GM18870 (cell line): ENCODE data around the gene FPGS.
"Not testable (repeated sequence)": the region's sequence is repeated elsewhere in the genome, so short reads cannot be mapped to it uniquely, and the experiment has no call there.

Experiments used
- ATAC-seq: cut with Tn5 transposase; IDR thresholded peaks from one replicate; pipeline ENCODE4 v1.9.1; 2021; ENCODE audit warnings: moderate library complexity; ENCODE audit not compliant: unreplicated experiment

FPGS gene

DNA sequence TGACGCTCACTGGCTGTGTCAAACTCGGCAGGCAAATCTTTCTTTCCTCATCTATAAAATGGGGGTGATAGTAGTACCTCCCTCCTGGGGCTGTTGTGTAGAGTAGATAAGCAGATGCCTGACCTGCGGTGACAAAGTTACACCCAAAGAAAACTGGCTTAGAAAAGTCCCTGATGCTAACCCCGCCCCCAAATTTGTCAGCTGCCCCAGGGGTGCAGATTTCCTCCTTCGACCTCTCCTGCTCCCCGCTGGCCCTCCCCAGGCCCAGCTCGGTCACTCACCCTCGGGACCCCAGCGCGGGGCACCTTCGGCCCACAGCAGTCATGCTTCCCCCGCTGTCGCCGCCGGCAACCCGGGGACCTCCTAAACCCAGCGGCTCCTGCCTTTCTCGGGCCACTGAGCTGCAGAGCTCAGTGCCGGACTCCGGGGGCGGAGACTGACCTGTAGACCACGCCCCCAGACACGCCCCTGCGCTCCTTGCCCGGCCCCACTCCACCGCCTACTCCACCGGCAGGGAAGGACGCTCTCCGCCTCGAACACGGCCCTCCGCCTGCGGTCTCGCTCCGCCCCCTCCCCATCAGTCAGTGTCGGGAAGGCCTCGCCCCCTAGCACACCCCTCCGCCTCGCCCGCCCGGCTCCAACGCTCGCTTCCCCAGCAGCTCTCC is 31.6 kb upstream of the FPGS start:
- ATAC-seq, result peak; percentile 74

DNA sequence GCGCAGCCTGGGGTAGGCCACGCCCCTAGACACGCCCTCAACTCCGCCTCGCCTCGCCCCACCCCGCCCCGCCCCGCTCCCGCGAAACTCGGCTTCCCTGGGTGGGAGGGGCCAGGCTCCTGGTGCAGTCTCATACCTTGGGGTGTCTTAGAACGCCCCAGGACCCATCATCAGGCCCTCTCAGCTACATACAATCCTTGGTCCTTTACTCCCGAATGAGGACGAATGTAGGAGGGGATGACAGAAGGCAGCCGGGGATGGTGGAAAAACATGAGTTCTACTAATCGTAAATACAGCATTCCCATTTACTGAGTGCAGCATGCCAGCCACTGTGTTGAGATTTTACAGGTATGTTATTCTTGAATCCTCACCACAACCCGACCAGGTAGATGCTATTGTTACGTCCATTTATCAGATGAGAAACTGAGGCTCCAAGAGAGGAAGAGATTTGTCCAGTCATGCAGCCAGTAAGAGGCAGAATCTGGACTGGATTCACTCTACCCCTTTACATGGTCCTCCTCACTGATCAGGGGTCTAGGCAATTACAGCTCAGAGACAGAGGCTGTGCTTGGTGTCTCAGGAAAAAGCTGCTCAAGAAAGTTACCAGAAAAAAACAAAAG is 31.0 kb upstream of the FPGS start:
- no peak for ATAC-seq

DNA sequence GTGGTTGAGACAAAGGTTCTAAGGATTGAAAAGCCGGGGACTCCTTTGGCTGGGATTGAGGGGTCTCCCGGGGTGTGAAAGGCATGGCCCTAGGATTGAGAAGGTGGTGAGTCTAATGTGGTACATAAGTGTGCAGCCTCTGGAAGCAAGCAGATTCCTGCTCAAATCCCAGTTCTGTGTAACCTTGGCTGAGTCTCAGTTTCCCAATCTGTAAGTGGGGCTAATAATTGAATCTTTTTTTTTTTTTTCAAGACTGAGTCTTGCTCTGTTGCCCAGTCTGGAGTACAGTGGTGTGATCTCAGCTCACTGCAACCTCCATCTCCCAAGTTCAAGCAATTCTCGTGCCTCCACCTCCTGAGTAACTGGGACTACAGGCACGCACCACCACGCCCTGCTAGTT is 30.1 kb upstream of the FPGS start:
- ATAC-seq, result no peak

DNA sequence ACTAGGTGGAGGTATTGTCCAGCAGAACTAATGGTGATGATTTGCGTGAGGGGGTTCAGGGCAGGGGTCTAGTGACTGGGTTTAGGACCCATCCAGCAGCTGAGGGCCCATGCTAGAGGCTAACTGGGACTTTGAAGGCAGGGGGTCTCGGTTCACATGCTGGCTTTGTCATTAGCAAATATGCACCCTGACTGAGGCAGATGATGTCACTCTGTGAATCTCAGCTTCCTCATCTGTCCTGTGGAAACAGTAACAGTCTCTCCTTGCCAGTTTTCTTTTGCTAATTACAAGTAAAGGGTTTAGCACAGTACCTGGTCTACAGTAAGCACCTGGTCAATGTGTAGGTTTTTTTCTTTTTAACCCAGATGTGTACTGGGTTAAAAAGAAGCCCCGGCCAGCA is 29.4 kb upstream of the FPGS start:
- no peak for ATAC-seq

DNA sequence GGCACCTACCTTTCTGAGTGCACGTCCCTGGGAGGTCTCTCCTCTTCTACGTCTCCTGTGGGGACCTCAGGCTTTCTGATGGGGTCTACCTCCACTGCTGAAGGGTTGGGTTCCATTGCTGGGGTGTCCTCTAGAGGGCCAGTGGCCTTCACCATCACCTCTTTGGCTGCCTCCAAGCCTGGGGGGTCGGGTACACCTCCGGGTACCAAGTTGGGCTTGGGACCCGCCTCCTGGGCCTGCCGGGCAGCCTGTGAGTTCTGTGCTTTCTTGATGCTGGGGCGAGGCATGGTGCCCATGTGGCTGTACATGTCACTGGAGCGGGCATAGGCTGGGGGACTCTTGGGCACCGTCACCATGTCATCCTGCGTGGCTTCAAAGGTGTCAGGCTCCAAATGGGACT is 28.7 kb upstream of the FPGS start:
- ATAC-seq, result no peak

DNA sequence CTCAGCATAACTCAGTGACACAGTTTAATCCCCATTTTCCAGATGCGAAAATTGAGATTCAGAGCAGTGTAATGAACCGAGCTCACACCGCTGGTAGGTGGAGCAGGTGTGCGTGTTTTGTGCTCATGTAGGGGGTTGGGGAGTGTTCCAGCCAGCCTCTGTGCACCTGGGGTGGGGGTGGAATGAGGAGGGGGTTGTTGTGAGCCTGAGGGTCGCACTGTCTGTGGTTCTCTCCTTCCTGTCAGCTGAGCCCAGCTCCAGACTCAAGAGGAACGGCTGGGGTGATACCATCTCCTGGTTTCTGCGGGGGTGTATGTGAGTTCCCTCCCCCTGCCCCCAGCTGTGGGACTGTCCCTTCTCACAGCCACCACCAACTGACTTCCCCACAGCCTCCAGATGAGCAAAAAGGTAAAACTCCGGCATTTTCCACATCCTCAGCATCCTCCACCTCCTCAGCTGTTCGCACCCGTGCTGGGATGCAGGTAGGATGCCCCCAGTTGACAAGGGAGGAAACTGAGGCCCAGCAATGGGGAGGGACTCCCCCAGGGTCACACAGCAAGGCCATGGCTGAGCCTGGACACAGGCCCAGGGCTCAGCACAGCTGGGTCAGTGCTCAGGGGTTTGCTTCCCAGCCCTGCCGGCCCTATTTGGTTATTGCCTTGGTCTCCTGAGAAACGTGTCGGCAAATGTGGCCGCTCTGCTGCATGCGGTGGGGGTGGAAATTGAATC is 26.3 kb upstream of the FPGS start:
- no peak for ATAC-seq

DNA sequence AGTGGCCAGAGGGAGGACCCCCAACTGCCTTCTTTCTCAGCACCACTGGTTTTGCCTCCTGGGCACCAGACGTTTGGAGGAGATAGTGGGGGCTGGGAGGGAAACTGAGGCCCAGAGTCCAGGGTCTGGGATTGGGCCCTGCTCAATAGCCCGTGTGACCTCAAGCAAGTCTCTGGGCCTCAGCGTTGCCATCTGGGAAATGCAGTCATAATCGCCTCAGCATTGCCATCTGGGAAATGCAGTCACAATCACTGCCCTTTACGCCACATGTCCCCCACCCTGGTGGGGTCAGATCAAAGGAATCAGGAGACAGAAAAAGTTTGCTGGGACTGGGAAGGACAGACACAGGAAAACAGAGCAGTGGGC is 25.8 kb upstream of the FPGS start:
- no peak for ATAC-seq

DNA sequence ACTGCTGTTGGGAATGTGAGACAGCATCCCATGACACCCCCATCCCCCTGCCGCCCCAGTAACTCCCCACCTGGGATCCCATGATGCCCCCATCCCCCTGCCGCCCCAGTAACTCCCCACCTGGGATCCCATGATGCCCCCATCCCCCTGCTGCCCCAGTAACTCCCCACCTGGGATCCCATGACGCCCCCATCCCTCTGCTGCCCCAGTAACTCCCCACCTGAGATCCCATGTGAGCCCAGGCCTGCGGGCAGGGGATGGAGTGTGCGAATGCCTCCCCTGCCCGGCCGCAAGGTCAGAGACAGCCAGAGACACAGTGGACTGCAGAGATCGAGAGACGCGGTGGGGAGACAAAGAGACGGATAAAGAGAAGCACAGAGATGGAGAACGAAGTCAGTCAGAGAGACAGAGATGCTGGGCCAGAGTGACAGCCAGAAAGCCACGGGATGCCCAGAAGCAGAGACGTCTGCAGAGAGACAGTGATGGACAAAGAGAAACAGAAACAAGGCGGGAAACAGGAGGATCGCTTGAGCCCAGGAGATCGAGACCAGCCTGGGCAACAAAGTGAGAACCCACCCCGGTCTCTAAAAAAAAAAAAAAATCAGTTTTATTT is 25.2 kb upstream of the FPGS start:
- ATAC-seq, result no peak

DNA sequence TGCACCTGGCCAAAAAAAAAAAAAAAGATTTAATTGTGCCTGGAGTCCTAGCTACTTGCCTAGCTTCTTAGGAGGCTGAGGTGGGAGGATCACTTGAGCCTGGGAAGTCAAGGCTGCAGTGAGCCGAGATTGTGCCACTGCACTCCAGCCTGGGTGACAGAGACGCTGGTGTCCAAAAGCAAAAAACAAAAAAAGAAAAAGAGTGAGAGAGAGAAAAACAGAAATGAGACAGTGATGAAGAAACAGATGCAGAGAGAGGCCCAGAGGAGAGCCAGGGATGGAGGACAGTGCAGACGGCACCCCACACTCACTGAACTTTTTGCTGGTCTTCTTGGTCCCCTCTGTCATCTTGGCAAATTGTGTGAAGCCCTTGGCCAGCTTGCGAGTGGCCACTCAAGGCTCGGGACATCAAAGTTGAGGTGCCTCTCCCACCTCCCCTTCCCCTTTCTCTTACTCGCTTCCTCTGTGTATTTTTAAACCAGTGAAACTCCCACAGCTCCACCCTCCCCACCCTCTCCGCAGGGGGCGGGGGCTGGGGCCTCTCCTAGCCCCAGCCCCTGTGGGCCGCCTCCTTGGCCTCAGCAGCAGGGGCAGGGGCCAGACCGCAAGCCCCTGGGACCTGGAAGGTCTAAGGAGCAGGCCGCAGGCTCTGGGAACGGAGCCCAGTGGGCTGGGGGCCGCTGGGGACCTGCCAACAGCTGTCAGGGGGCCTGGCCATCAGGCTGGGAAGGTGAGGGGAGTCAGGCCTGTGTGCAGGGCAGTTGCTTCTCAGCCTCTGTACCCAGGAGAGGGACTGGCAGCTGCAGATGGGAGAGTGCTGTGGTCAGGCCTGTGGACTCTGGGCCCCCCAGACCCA is 24.2 kb upstream of the FPGS start, which contains the start of gene SH2D3C:
Gene SH2D3C (minus strand): TSS at position 387 of the 856 bp plus-strand sequence. CDS start 39 bp downstream, at position 348.
- peak; percentile 18 for ATAC-seq

DNA sequence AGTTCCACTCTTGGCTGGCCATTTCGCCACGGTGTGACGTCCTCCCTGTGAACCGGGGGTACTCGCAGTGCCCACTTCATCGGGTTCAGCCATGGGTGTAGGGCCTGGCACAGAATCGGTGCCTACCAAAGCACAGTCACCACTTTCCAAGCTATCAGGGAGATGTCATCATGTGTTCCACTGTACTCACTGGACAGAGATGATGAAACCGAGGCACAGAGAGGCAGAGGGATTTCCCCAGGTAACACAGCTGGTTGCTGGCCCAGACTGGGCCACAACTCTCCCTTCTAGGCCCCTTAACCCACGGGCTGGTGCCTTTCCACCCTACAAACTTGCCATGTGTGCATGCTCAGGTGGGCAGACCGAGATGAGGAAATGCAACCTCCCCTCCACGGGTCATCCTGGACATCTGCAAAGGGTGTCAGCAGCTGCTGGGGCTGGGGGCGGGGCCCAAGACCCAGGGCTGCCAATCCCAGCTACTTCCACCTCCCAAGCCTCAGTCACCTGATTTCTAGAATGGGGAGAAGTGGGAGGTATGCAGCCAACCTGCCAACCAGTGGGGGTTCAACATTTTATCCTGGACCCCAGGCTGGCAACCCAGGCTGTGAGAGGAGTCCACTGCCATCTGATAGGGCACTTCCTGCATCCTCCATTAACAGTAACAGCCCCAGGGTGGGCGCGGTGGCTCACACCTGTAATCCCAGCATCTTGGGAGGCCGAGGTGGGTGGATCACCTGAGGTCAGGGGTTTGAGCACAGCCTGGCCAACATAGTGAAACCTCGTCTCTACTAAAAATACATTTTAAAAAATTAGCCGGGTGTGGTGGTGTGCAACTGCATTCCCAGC is 23.3 kb upstream of the FPGS start:
- peak; percentile 37 for ATAC-seq

DNA sequence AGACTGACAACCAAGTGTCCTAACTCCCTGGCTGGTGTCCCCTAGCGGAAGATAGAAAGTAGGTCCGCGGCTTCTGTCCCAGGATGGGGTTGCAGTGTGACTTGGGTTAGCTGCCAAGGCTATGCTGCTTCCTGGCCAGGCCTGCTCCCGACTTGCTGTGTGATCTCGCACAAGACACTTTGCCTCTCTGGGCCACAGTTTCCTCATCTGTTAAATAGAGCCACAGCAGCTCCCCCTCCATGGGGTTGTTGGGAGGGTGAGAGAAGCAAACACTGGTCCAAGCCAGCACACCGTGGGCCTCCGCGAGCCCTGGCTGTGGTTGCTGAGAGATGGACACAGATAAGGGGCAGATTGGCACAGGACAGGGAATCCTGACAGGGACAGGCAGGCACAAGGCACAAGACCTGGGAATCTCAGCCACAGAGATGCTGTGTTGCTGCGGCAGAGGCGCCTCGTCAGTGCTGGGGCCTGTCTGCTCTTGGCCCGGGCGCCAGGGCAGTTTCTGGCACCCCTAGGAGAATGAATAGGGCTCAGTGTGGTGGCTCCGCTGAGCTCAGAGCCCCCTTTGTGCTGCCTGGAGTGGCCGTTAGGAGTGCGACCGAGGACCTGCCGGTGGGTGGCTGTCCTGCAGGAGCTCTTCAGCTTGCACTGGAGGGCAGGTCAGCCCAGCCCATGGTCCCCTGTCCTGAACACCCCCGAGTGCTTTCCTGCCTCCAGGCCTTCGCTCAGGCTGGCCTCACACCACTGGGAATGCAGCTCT is 22.4 kb upstream of the FPGS start:
- no peak for ATAC-seq

DNA sequence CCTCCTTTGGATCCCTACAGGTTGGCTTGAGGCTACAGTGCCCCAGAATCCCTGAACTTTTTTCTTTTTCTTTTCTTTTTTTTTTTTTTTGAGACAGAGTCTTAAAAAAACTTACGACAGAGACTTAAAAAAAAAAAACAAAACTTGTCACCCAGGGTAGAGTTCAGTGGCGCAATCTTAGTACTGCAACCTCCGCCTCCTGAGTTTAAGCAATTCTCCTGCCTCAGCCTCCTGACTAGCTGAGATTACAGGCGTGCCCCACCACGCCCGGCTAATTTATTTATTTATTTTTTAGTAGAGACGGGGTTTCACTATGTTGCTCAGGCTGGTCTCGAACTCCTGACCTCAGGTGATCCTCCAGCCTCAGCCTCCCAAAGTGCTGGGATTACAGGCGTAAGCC is 21.8 kb upstream of the FPGS start:
- not testable (repeated sequence) for ATAC-seq

DNA sequence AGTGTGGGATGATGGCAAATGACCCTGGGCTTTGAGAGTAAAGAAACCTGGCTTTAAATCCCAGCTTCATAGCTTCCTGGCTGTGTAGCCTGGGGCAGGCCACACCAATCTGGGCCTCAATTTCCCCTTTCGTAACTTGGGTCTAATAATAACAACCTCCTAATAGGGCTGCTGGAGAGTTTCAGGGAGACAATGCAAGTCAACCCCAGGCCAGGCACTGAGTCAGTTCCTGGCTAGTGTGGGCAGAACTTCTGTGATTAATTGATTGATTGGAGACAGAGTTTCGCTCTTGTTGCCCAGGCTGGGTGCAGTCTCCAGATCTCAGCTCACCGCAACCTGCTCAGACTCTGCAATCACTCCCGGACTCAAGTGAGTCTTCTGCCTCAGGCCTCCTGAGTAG is 20.9 kb upstream of the FPGS start:
- ATAC-seq, result no peak

DNA sequence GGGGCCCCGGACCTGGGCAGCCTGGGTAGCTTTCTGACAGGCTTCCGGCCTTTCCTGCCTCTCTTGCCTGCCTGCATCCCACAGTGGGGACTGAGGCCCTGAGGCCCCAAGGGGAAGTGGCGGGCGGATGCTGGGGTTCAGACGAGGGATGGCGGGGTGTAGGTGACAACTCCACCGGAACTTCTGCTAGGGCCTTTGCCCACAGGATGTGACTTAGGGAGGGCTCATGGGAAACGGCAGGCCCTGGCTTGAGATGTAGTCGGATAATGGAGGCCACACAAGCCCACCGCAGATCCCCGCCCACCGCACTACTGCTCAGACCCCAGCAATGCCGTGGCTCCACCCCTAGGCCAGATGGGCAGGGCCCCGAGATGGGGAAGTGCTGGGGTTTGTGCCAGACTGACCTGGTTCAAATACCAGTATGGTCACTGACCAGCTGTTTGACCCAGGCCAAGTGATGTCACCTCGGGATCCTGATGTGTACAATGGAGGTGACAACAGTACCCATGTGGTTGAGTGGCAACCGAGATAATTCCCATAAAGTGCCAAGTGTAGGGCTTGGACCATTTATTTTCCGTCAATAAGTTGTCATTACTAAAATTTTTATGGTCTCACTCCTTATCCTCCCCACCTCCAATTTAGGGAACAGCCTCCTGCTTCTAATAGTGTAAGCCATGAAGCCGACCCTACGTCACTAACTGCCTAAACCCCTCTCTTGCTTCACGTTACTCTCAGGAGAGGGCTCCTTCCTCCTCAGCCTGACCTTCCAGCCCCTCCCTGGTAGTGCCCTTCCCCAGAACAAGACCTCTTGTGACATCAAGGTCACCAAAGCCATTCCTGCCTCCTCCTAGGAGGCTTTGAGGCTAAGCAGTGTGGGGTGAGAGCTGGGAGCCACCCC is 19.3 kb upstream of the FPGS start:
- no peak for ATAC-seq

DNA sequence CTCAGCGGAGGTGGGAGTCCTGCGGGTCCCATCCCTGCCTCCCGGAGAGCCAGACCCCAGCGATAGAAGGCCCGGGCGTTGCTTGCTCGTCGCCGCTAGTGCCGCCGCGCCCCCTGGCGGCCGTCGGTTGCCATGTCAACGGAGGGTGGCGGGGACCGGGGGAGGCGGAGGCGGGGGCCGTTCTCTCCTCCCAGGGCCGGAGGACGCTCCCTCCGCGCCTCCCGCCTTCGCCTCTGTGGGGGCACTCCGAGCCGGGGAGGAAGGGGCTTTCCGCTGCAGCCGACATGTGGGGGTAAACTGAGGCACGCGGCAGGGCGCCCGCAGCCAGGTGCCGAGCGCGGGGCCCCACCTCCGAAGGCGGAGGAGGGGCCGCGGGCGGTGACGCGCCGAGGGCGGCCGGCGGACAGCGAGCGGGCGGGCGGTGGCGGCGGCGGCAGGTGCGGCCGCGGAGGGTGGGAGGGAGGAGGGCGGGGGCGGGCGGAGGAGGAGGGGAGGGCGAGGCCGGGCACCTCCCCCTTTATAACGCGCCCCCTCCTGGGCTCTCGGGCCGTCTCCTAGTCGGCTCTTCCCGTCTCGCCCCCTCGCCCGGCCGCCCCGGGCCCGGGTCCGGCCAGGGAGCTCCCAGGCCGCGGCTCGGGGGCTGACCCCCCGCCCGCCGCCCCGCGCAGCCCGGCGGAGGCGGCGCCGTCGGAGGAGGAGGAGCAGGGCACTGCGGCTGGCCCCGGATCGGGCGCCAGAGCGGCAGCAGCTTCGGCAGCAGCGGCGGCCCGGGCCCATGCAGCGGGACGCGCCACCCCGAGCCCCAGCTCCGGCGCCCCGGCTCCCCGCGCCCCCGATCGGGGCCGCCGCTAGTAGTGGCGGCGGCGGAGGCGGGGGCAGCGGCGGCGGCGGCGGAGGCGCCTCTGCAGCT is 17.4 kb upstream of the FPGS start:
- peak; percentile 28 for ATAC-seq

DNA sequence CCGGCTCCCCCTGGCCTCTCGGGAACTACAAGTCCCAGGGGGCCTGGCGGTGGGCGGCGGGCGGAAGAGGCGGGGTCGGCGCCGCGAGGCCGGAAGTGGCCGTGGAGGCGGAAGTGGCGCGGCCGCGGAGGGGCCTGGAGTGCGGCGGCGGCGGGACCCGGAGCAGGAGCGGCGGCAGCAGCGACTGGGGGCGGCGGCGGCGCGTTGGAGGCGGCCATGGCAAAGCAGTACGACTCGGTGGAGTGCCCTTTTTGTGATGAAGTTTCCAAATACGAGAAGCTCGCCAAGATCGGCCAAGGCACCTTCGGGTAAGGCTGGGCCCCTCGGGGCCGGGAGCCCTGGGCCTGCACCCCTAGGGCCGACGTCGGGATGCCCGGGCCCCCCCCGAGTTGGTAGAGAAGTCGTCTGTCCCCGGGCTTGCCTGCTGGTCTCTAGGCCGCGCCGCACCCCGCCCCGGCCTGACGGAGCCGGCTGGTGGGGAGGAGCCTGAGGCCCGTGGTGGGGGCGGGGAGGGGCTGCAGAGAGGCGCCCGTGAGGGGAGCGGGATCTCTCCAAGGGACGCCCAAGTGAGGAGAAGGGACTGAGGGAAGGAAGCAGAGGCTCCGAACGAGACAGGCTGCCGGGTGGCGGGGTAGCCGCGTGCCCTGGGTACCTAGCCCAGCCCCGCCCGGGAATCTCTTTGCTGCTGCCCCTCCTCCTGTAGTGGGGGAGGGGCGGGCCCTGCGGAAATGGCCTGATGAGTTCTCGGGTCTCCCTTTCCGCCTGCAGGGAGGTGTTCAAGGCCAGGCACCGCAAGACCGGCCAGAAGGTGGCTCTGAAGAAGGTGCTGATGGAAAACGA is 16.5 kb upstream of the FPGS start, which contains the start of gene CDK9:
Gene CDK9 (plus strand): TSS at position 102 of the 840 bp plus-strand sequence. CDS start 115 bp downstream, at position 217.
- peak; percentile 31 for ATAC-seq
